SW 1271 (cell line): ENCODE data around the gene PPIL1.

Source experiments
- DNase-seq, 2 experiments: peaks; one replicate each; lab custom pipeline; 2025; lab: John Stamatoyannopoulos, UW

PPIL1 gene

GRCh38 chr6:36855750-36856149, 18.9 kb downstream of the PPIL1 start:
- no peak for DNase-seq

GRCh38 chr6:36853325-36853724, 21.3 kb downstream of the PPIL1 start:
- DNase-seq = peak in 1 of 2 experiments; percentile 28

GRCh38 chr6:36852481-36853147, 22.0 kb downstream of the PPIL1 start:
- peak in 1 of 2 experiments; percentile 28 for DNase-seq

GRCh38 chr6:36851626-36852025, 23.0 kb downstream of the PPIL1 start:
- DNase-seq = no peak

- DNase-seq = peak in 1 of 2 experiments; percentile 50
Measured at GRCh38 chr6:36851149-36851614, 23.4 kb downstream of the PPIL1 start.

- no peak for DNase-seq
Measured at GRCh38 chr6:36850021-36850420, 24.6 kb downstream of the PPIL1 start.

GRCh38 chr6:36848658-36849441, 25.8 kb downstream of the PPIL1 start:
- DNase-seq = no peak

- DNase-seq = no peak
Measured at GRCh38 chr6:36847991-36848390, 26.6 kb downstream of the PPIL1 start.

- no peak for DNase-seq
Measured at GRCh38 chr6:36847152-36847551, 27.5 kb downstream of the PPIL1 start.

- DNase-seq = no peak
Measured at GRCh38 chr6:36845233-36845632, 29.4 kb downstream of the PPIL1 start.

GRCh38 chr6:36844232-36845170, 30.1 kb downstream of the PPIL1 start:
- DNase-seq = no peak

GRCh38 chr6:36843170-36843569, 31.4 kb downstream of the PPIL1 start:
- DNase-seq = no peak

- no peak for DNase-seq
Measured at GRCh38 chr6:36841756-36842155, 32.8 kb downstream of the PPIL1 start.

GRCh38 chr6:36840432-36841403, 33.9 kb downstream of the PPIL1 start:
- DNase-seq = no peak

GRCh38 chr6:36839749-36840431, 34.7 kb downstream of the PPIL1 start:
- DNase-seq = no peak

GRCh38 chr6:36838896-36839748, 35.5 kb downstream of the PPIL1 start, which contains the start of gene CPNE5:
CPNE5 (minus strand) TSS chr6:36839444; CDS start chr6:36839377, 67 bp downstream.
- DNase-seq = no peak

GRCh38 chr6:36837686-36838085, 36.9 kb downstream of the PPIL1 start:
- DNase-seq = no peak

- no peak for DNase-seq
Measured at GRCh38 chr6:36837022-36837339, 37.6 kb downstream of the PPIL1 start.
